ENCODE results near the gene DIO3.

DNA sequence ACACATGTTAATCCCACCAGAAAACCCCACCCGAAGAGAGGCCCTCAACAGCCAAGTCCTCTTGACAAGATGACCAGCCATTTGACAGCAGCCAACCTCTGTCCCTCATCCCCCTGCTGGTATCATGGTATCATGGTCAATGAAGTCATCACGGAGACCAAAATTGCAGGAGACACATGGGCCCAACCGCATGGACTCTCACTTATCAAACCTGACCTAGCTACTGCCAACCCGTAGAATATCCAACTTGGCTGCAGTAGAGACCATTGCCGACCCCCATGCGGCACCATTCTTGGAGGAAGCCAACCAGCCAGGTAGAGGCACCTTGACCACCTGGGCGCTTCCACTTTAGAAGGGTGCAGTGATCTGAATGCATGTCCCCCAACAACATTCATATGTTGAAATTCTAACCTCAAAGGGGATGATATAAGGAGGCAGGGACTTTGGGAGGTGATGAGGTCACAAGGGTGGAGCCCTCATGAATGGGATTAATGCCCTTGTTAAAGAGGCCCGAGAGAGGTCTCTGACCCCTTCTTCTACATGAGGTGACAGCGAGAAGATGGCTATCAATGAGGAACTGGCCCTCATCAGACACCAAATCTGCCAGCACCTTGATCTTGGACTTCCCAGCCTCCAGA is 33.3 kb downstream of the DIO3 start:
- no peak for TF ChIP-seq CTCF (IDR thresholded peaks at IDR 0.05)
- TF ChIP-seq POLR2AphosphoS5 (IDR thresholded peaks at IDR 0.05; ENCODE audit: low read depth, low read length), result no peak
